ENCODE results near the gene DOCK3. TPM values are rescaled to one million over a fixed set of nuclear protein-coding genes. Genes with fewer than 3 reads are reported as not detected.

The DOCK3 gene
- 0.03 TPM for polyA plus RNA-seq (2012; ENCODE audit: insufficient read length, low read depth)

GRCh38 chr3:50674349-50675178 is at the start of gene DOCK3:
Gene DOCK3, plus strand, starts transcription at chr3:50674927. Its CDS starts 337 bp downstream, at chr3:50675264.
- TF ChIP-seq POLR2AphosphoS5 (IDR thresholded peaks at IDR 0.05; ENCODE audit: low read depth, low read length): no peak
- no peak for TF ChIP-seq SIN3A (IDR thresholded peaks at IDR 0.05; ENCODE audit: borderline replicate concordance, insufficient read depth, low read length)
- no peak for TF ChIP-seq TAF1 (IDR thresholded peaks at IDR 0.05; ENCODE audit: borderline replicate concordance, insufficient read depth, low read length)
- no peak for TF ChIP-seq FOXP2 (optimal IDR thresholded peaks at IDR 0.05; ENCODE audit: borderline replicate concordance, extremely low read depth, extremely low read length, insufficient read depth)
- no peak for TF ChIP-seq REST (IDR thresholded peaks at IDR 0.05; ENCODE audit: insufficient read depth in 1 of 2, low read depth in 2 of 2, low read length in 2 of 2)

- TF ChIP-seq FOXP2 (optimal IDR thresholded peaks at IDR 0.05; ENCODE audit: borderline replicate concordance, extremely low read depth, extremely low read length, insufficient read depth) (no peak), REST (IDR thresholded peaks at IDR 0.05; ENCODE audit: insufficient read depth in 1 of 2, low read depth in 2 of 2, low read length in 2 of 2) (no peak), SIN3A (IDR thresholded peaks at IDR 0.05; ENCODE audit: borderline replicate concordance, insufficient read depth, low read length) (no peak), TAF1 (IDR thresholded peaks at IDR 0.05; ENCODE audit: borderline replicate concordance, insufficient read depth, low read length) (no peak), POLR2AphosphoS5 (IDR thresholded peaks at IDR 0.05; ENCODE audit: low read depth, low read length) (no peak)
Observed at GRCh38 chr3:50625231-50626182, 49.2 kb upstream of the DOCK3 start.

- TF ChIP-seq TAF1 (IDR thresholded peaks at IDR 0.05; ENCODE audit: borderline replicate concordance, insufficient read depth, low read length) (no peak), FOXP2 (optimal IDR thresholded peaks at IDR 0.05; ENCODE audit: borderline replicate concordance, extremely low read depth, extremely low read length, insufficient read depth) (no peak), REST (IDR thresholded peaks at IDR 0.05; ENCODE audit: insufficient read depth in 1 of 2, low read depth in 2 of 2, low read length in 2 of 2) (no peak), SIN3A (IDR thresholded peaks at IDR 0.05; ENCODE audit: borderline replicate concordance, insufficient read depth, low read length) (no peak), POLR2AphosphoS5 (IDR thresholded peaks at IDR 0.05; ENCODE audit: low read depth, low read length) (no peak)
Observed at GRCh38 chr3:50626401-50626800, 48.3 kb upstream of the DOCK3 start.

- TF ChIP-seq TAF1 (IDR thresholded peaks at IDR 0.05; ENCODE audit: borderline replicate concordance, insufficient read depth, low read length) (no peak), REST (IDR thresholded peaks at IDR 0.05; ENCODE audit: insufficient read depth in 1 of 2, low read depth in 2 of 2, low read length in 2 of 2) (no peak), SIN3A (IDR thresholded peaks at IDR 0.05; ENCODE audit: borderline replicate concordance, insufficient read depth, low read length) (no peak), FOXP2 (optimal IDR thresholded peaks at IDR 0.05; ENCODE audit: borderline replicate concordance, extremely low read depth, extremely low read length, insufficient read depth) (no peak), POLR2AphosphoS5 (IDR thresholded peaks at IDR 0.05; ENCODE audit: low read depth, low read length) (no peak)
Observed at GRCh38 chr3:50627407-50628051, 47.2 kb upstream of the DOCK3 start.

All from PFSK-1 (cell line).